OCI-LY7 (cell line): ENCODE measurements around the gene C8G. TPM values are rescaled to one million over a fixed set of nuclear protein-coding genes. Genes with fewer than 3 reads are reported as not detected.

Source experiments
- BruUV-seq: library from RNA; stranded (reverse); fragments of 400-500 nt; replicated peaks from 2 replicates; lab custom pipeline; 2021; lab: Mats Ljungman, UMichigan
- CTCF ChIA-PET: fragments of 300-600 bp; sonication (Branson Sonifier 250); formaldehyde crosslinking; loops from one replicate; lab custom pipeline; 2022; ENCODE audit warnings: antibody characterized with exemption; ENCODE audit not compliant: unreplicated experiment; lab: Charles Lee
- POLR2A ChIA-PET: fragments of 300-600 bp; sonication (Branson Sonifier 250); formaldehyde crosslinking; loops from one replicate; lab custom pipeline; 2022; ENCODE audit warnings: antibody characterized with exemption; lab: Charles Lee
- DNase-seq: peaks from one replicate; pipeline ENCODE4 v3.0.0-alpha.2; 2015; ENCODE audit warnings: low spot score
- H2AFZ ChIP-seq: fragments of 200-600 bp; sonication (generic), shearing (Covaris generic); 2 replicates; pipeline ENCODE4 v1.6.1; 2014; ENCODE audit warnings: mild to moderate bottlenecking, antibody characterized with exemption, low read length, moderate library complexity
- H3K27ac ChIP-seq: fragments of 200-600 bp; sonication (generic); 2 replicates; pipeline ENCODE4 v1.5.1; 2014; ENCODE audit warnings: mixed run types, low read depth, mild to moderate bottlenecking, moderate library complexity, low read length, inconsistent platforms; ENCODE audit not compliant: poor library complexity, severe bottlenecking
- H3K36me3 ChIP-seq: fragments of 200-600 bp; sonication (generic); 2 replicates; pipeline ENCODE4 v1.6.1; 2014; ENCODE audit warnings: mild to moderate bottlenecking, antibody characterized with exemption, low read length, moderate library complexity, mixed read lengths; ENCODE audit not compliant: insufficient read depth
- H3K4me1 ChIP-seq: fragments of 200-600 bp; sonication (generic); 2 replicates; pipeline ENCODE4 v1.5.1; 2014; ENCODE audit warnings: mild to moderate bottlenecking, low read length; ENCODE audit not compliant: insufficient read depth, poor library complexity, severe bottlenecking
- H3K4me2 ChIP-seq: fragments of 200-600 bp; sonication (generic); 2 replicates; pipeline ENCODE4 v1.6.1; 2014; ENCODE audit warnings: mild to moderate bottlenecking, low read length
- H3K4me3 ChIP-seq: fragments of 200-600 bp; sonication (generic); 2 replicates; pipeline ENCODE4 v1.5.1; 2014; ENCODE audit warnings: mild to moderate bottlenecking, low read depth, low read length; ENCODE audit not compliant: poor library complexity, severe bottlenecking
- H3K79me2 ChIP-seq: fragments of 200-600 bp; sonication (generic); 2 replicates; pipeline ENCODE4 v1.6.1; 2016; ENCODE audit warnings: low read depth, mild to moderate bottlenecking, low read length, moderate library complexity, mixed read lengths; ENCODE audit not compliant: insufficient read depth
- H3K9me2 ChIP-seq: fragments of 200-600 bp; sonication (generic); 2 replicates; pipeline ENCODE4 v1.6.1; 2016; ENCODE audit warnings: mild to moderate bottlenecking, low read length, mixed read lengths; ENCODE audit not compliant: insufficient read depth
- H3K9me3 ChIP-seq: fragments of 200-600 bp; sonication (generic); 2 replicates; pipeline ENCODE4 v1.6.1; 2014; ENCODE audit warnings: mild to moderate bottlenecking, mixed run types, low read length, mixed read lengths
- H4K20me1 ChIP-seq: fragments of 200-600 bp; sonication (generic); 2 replicates; pipeline ENCODE4 v1.6.1; 2014; ENCODE audit warnings: mild to moderate bottlenecking, antibody characterized with exemption, low read length, moderate library complexity, mixed read lengths; ENCODE audit not compliant: insufficient read depth
- CTCF ChIP-seq: fragments of 200-600 bp; sonication (generic); conservative IDR thresholded peaks from 2 replicates; pipeline ENCODE4 v1.5.1; 2014; ENCODE audit warnings: mild to moderate bottlenecking, antibody characterized with exemption, low read length, moderate library complexity, mixed read lengths
- EZH2phosphoT487 ChIP-seq: fragments of 200-600 bp; sonication (generic); IDR thresholded peaks from 2 replicates; pipeline ENCODE4 v1.6.1; 2018; ENCODE audit warnings: low read depth, borderline replicate concordance, mild to moderate bottlenecking, mixed run types, antibody characterized with exemption, low read length, moderate library complexity, mixed read lengths
- intact Hi-C: fragments of 100-400 bp; cut with micrococcal nuclease; formaldehyde crosslinking; loops from one replicate; pipeline ENCODE4 v1.10.0; 2022; ENCODE audit not compliant: unreplicated experiment
- total RNA-seq, 2 experiments: library from RNA; depleted of rRNA in 1 of 2; stranded (reverse); fragments of >200 nt in 1 of 2; shearing (Covaris generic) in 1 of 2; gene quantifications; 2 replicates each; pipeline ENCODE4 v1.2.3, GENCODE V29; 2014 to 2022

C8G gene
- total RNA-seq, 2 experiments from 2014 or later, result 0.95 to 2.2 TPM

GRCh38 chr9:136978073-136978864 is 33.2 kb downstream of the C8G start:
- CTCF ChIA-PET, result interaction anchor here (0.5 to 1.0 kb wide), 5 partner anchors 13 to 191 kb away, joined by 3 to 5 read pairs (median 3); no protein-coding TSS in a partner anchor
- no peaks in the 10 kb centered on the region for H3K79me2 ChIP-seq
- POLR2A ChIA-PET, result interaction anchor here (1.0 kb wide), 1 partner anchor 14 kb away, joined by 7 read pairs; the partner anchor contains the start of gene PAXX

GRCh38 chr9:136978865-136979544 is 34.0 kb downstream of the C8G start:
- Histone ChIP-seq H3K36me3 (no peaks in the 10 kb centered on the region), H3K4me3 (no peak overlapping the region), H3K9me3 (no peaks in the 10 kb centered on the region), H3K27ac (no peak overlapping the region), H4K20me1 (no peaks in the 10 kb centered on the region), H3K79me2 (no peaks in the 10 kb centered on the region), H3K9me2 (no peaks in the 10 kb centered on the region), H2AFZ (no peak overlapping the region), H3K4me2 (no peak overlapping the region), H3K4me1 (no peaks in the 10 kb centered on the region)
- ChIA-PET CTCF (interaction anchor here (0.5 to 1.0 kb wide), 3 partner anchors 14 to 56 kb away, joined by 3 read pairs; no protein-coding TSS in a partner anchor), POLR2A (interaction anchor here (1.0 kb wide), 1 partner anchor 13 kb away, joined by 7 read pairs; the partner anchor contains the start of gene PAXX)
- no peak for TF ChIP-seq CTCF
- no peak for TF ChIP-seq EZH2phosphoT487
- DNase-seq, result no peak
- intact Hi-C loops, result no loop called here
- no TSS peak for BruUV-seq

More at GRCh38 chr9:136978073-136978864, 33.2 kb downstream of the C8G start:
- peak; percentile 59 for DNase-seq
- Histone ChIP-seq H2AFZ (no peak overlapping the region), H3K27ac (no peak overlapping the region), H3K9me2 (no peaks in the 10 kb centered on the region), H4K20me1 (no peaks in the 10 kb centered on the region), H3K4me3 (no peak overlapping the region), H3K4me1 (no peaks in the 10 kb centered on the region), H3K9me3 (no peaks in the 10 kb centered on the region), H3K4me2 (no peak overlapping the region), H3K36me3 (no peaks in the 10 kb centered on the region)
- BruUV-seq, result no TSS peak
- intact Hi-C loops, result no loop called here
- no peak for TF ChIP-seq EZH2phosphoT487
- no peak for TF ChIP-seq CTCF
